Measurements from ENCODE around the gene TM7SF2.
"Not testable (repeated sequence)": the region's sequence is repeated elsewhere in the genome, so short reads cannot be mapped to it uniquely, and the experiment has no call there.

Gene TM7SF2

DNA sequence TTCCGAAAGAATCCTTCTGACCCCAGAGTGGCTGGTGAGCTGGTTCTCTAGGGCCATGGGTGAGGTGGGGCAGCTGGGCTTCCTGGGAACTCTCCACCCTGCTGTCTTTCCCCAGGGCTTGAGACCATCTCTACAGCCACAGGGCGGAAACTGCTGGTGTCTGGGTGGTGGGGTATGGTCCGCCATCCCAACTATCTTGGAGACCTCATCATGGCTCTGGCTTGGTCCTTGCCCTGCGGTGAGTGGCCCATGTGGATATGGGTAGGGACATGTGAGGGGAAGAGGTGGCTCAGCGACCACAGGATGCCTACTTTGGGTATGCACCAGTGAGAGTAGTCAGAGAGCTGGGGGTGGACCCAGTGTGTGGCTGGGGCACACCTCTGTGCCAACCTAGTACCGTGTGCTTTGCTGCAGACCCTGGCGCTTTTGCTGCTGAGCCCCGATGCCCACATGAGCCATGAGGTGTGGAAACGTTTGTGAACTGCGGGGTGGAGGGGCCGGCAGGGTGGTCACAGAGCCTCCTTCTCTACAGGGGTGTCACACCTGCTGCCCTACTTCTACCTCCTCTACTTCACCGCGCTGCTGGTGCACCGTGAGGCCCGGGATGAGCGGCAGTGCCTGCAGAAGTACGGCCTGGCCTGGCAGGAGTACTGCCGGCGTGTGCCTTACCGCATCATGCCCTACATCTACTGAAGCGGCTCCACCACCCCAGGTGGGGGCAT, 3.9 kb downstream of the TM7SF2 start:
- no peak for DNase-seq

GRCh38 chr11:65116370-65117205, 4.9 kb downstream of the TM7SF2 start:
- DNase-seq: peak; percentile 74

DNA sequence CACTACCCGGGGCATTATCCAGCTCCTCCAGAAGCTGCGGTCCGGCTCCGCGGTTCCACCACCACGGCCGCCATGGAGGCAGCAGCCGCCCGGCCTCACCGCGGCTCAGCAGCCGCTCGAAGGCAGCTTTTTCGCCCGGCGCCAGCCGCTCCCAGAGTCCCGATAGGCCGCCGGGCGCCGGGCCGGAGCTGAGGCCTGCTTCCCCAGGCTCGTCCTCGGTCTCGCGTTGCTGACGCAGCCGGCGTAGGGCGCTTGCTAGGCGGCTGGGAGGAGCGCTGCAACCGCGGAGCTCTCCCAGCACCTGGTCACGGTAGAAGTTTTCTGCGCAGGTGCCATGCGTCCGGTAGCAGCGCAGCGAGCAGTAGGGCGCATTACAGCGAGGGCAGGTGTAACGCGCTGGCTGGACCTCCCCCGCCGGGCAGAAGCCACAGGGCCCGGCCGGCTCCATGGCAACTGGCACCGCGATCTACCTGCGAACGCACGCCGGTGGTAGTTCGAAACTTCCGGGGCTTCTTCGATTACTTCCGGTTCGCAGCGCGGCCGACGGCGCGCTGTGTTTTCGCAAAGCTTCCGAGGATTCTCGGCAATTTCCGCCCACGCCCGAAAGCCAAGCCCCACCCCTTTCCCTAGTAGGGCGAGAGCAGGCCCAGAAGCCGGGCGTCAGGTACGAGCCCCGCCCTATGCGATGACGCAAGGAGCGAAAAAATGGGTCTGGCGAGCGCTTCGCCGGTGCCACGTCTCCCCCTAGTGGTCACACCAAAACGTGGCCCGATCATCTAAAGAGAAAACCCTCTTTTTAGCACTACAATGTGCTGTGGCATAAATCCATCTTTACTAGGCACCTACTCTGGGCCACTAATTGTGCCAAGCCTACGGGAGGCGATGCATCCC, 5.8 kb downstream of the TM7SF2 start, which contains the start of gene ZNHIT2:
TSS of gene ZNHIT2 (minus strand) at position 496 of the 891 bp plus-strand sequence. CDS start at position 448, 48 bp downstream.
- DNase-seq: peak; percentile 100

DNA sequence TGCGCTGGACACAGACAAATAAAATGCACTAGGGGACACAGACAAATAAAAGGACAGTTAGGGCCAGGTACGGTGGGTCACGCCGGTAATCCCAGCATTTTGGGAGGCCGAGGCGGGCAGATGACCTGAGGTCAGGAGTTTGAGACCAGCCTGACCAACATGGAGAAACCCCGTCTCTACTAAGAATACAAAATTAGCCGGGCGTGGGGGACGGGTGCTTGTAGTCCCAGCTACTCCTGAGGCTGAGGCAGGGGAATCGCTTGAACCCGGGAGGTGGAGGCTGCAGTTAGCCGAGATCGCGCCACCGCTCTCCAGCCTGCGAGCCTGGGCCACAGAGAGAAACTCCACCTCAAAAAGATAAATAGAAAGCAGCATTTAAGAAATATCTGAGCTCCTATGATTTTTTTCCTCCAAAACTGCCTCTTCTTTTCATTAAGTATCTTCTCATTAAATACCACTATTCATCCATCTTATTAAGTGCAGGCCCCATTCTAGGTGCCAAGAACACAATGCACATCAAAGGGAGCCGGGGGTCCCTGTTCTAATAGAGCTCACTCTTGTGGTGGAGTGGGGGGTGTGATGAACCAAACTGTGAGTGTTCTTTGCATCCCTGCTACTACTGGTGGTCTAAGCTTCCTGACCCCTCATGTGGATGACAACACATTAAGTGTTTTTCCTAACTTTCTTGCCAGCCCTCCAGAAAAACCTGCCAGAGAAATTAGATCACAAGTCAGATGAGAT, 6.6 kb downstream of the TM7SF2 start:
- DNase-seq: no peak

DNA sequence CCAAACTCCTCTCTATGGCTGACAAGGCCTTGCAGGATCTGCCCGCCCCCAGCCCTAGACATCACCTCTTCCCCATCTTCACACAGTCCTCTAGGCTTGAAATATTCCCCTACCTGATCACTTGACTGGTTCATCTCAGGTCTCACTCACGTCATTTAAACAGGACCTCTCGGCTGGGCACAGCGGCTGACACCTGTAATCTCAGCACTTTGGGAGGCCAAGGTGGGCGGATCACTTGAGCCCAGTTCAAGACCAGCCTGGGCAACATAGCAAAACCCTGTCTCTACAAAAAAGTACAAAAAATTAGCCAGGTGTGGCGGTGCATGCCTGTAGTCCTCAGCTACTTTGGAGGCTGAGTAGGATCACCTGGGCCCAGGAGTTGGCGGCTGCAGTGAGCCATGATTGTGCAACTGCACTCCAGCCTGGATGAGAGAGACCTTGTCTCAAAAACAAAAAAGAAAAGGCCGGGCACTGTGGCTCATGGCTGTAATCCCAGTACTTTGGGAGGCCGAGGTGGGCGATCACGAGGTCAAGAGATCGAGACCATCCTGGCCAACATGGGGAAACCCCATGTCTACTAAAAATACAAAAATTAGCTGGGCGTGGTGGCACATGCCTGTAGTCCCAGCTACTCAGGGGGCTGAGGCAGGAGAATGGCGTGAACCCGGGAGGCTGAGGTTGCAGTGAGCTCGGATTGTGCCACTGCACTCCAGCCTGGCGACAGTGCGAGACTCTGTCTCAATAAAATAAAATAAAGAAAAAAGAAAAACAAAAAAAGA, 7.4 kb downstream of the TM7SF2 start:
- DNase-seq: not testable (repeated sequence)

DNA sequence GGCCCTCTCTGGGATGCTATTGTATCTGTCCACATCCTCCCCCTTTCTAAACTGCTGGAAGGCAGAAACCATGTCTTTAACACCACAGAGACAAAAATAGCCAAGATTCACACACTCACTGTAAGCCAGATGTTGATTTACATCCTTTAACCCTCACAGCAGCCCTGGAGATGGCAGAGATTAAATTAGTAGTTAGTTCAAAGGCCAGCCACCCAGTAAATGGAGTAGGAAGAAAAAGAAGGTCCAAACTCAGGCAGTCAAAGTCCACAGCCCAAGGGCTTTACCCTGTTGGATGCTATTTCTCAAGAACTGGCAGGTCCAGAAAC, 8.0 kb downstream of the TM7SF2 start:
- DNase-seq: no peak

DNA sequence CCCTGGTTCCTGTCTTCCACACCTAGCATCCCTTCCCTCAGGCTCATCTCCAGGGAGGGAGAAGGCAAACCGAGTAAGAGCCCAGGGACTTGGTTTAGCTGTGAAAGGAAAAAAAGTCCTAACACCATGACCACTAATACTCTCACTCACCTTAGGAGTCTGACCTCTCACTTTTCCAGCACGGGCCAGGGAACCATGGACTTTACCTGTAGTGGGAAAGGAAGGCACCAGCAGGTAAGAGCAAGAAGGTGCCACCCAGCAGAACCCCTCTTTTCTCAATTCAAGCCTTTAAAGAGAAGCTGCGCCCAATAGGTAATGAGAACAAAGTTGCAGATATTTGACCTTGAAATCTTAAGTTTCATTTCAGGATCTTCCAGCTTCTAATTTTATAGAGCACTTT, 9.2 kb downstream of the TM7SF2 start:
- no peak for DNase-seq

GRCh38 chr11:65121447-65121864, 9.8 kb downstream of the TM7SF2 start:
- DNase-seq: peak; percentile 65

DNA sequence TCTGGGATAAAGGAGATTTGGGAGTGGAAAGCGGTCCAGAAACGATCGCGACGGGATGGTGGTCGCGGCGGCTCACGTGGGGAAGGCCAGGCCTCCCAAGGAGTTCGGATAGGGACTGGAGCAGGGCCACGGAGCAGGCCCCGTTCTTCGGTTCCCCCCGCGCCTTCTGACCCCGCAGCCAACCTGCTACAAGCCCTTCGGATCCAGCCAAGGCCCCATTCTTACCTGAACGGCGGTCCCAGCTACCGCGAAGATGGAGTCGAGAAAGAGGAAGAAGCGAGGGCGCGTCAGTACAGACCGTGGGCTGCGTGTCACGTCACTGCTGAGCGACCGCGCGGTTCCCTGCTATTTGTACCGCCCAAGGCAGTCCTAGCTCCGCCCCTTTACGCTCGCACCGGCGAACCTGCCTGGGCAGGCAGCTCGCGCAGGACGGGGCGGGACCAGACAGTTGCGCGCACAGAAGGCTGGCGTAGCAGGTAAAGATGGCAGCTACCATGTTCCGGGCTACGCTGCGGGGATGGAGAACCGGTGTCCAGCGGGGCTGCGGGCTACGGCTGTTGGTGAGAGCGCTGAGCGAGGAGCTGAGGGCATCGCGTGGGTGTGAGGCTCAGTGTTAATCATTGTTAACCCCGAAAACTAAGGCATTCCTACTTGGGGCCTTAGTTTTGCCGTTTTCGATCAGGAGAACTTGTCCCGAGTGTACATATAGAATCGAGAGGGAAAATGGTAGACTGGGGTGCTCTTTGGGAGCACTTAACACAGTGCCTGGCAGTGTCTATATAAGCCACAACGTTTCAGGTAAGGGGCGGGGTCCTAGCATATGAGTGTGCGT, 10.4 kb downstream of the TM7SF2 start, which contains the start of the genes FAU and MRPL49:
TSS of gene FAU (minus strand) at position 270 of the 832 bp plus-strand sequence. CDS start 321 bp downstream, outside the sequence.
TSS of gene MRPL49 (plus strand) at position 457 of the 832 bp plus-strand sequence. CDS start at position 483, 26 bp downstream.
- peak; percentile 100 for DNase-seq

- DNase-seq: no peak
Observed at GRCh38 chr11:65124480-65125196, 13.0 kb downstream of the TM7SF2 start.

GRCh38 chr11:65125197-65126056, 13.8 kb downstream of the TM7SF2 start:
- DNase-seq: no peak

DNA sequence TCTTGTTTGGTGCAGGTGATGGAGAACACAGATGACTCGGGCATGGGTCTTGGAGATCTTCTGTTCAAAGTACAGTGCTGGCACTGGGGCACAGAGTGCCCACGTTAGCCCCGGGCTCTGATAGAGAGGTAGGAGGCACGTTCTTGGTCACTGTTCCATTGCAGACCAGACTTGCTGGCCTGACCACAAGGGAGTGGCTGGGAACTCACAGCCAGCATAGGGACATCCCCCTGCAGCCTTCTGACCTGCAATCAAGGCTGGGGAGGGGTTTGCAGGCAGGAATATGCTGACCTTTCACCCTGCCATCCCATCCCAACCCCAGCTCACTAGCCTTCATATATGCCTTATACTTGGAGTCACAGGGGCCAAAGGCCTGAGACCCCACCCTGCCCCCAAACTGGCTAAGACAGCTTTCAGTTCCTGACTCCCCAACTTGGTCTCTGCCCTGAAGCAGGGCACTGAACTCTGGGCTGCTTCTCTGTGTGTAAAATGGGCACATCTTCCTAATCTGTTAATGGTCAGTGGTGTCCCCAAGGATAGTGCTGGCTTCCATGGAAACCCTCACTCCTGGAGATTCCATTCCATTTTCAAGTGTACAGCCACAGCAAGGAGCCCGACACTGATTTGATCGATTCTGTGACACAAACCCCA, 15.1 kb downstream of the TM7SF2 start:
- no peak for DNase-seq

- no peak for DNase-seq
Observed at GRCh38 chr11:65127473-65128181, 16.0 kb downstream of the TM7SF2 start.

DNA sequence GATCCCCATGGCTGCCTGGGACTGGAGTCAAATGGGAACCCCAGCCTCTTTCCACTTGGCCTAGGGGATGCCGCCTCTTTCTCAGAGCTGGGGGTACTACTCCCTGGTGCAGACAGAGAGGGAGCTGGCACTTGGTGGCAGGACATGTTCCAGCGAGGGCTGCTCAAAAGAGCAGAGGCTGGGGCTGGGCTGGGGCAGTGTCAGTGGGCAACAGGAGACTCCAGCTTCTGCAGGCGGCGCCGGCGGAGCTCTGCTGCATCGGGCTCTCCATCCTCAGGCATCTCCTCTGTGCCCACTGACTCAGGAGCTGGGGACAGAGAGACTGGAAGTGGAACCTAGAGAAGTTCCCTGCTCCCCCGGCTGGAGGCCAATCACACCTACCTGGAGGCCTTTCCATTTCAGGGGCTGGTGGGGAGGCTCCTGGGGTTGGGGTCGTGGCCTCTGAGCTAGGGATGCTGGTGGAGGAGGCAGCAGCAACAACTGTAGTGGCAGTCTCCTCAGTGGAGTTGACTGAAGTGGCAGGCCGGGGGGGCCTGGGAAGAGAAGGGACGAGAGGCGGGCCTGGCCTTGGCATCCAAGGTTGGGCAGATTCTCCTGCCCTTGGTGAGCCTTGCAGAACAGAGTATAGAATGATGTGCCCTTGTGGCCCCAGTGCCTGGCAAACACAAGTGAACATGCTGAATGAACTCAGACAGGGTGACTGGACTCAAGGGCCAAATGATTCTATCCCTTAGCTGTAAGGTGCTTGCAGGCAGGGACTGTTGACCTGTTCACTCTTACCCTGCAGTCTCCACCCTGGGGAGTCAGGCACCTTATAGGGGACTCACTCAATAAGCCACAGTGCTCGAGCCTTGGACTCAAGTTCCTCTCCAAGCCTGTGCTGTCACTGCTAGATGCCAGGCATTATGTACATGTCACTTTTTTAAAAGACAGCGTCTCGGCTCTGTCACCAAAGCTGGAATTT, 16.8 kb downstream of the TM7SF2 start:
- no peak for DNase-seq

DNA sequence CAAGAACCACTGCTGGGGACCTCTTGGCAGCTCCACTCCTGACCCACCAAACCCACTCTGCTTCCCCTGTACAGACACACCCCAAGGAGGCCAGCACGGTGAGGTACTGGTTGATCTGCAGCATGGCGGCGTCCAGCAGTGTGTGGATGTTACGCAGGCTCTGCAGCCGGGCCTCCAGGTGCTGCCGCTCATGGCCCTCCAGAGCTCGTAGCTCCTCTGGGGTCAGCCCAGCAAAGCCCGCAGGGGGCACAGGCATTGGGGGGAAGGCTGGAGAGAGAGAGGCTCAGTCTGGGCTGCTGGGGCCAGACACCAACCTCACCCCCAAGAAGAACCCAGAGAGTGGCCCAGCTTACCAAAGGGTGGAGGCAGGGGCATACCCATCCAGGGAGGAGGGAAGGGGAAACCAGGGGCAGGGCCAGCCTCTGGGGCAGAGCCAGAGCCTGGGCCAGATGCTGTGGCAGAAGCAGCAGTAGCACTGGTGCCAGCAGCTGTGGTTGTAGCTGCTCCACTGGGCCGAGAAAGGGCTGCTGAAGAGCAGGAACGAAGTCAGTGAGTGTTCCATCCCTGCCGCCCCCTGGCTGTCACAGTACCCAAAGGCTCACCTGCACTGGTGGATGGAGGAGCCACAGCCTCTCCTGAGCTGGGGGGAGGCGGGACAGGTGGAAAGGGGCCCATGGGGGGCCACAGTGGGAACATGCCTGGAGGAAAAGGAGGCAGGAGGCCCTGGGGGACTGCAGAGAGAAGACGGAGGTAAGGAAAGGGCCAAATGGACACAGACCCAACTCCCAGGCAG, 18.2 kb downstream of the TM7SF2 start:
- no peak for DNase-seq

All from hematopoietic multipotent progenitor cell treated with erythropoietin and hydrocortisone succinate and interleukin-3 and kit ligand, for 4 days (in vitro differentiated cells).